HepG2 (cell line): ENCODE measurements around the gene ZFAND2A.

Source experiments
- MBD4 ChIP-seq: IDR thresholded peaks from 2 replicates; pipeline ENCODE4 v1.6.1; 2012; ENCODE audit warnings: low read length, inconsistent platforms, borderline replicate concordance
- PAX8 ChIP-seq: sonication (generic); formaldehyde crosslinking; IDR thresholded peaks from 2 replicates; pipeline ENCODE4 v1.8.0; 2022; ENCODE audit warnings: mild to moderate bottlenecking, missing genetic modification reagents, borderline replicate concordance
- RXRA ChIP-seq: sonication (generic); formaldehyde crosslinking; IDR thresholded peaks from 2 replicates; pipeline ENCODE4 v1.5.1; 2020; ENCODE audit warnings: missing genetic modification reagents
- SIN3B ChIP-seq: fragments of 150-350 bp; IDR thresholded peaks from 2 replicates; pipeline ENCODE4 v1.6.1; 2014; ENCODE audit warnings: low read length
- SRY ChIP-seq: sonication (generic); formaldehyde crosslinking; IDR thresholded peaks from 2 replicates; pipeline ENCODE4 v1.8.0; 2022; ENCODE audit warnings: mild to moderate bottlenecking, missing genetic modification reagents
- TF ChIP-seq, protein P1 (sequence below): sonication (generic); formaldehyde crosslinking; conservative IDR thresholded peaks from 2 replicates; pipeline ENCODE4 v1.8.0; 2022; ENCODE audit warnings: low read depth, missing genetic modification reagents
- TF ChIP-seq, protein P2 (sequence below): sonication (generic); formaldehyde crosslinking; IDR thresholded peaks from 2 replicates; pipeline ENCODE4 v1.5.0; 2020; ENCODE audit warnings: mild to moderate bottlenecking, missing genetic modification reagents, moderate library complexity

DNA sequence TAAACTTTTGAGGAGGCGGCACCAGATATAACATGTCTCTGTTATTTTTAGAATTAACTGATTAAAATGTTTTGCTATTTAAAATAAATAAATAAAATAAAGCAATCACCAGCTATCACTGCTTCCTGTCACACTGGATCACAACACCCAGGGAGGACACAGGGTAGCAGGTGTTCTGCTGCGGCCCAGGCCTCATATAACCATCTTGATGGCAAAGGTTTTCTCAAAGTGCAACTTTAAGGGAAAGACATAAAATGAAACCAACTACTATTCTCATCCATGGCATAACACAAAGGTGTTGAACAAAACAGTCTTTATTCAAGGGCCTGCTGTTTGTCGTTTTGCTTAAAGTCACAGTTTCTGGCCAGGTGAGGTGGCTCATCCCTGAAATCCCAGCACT is 48.8 kb downstream of the ZFAND2A start:
- no peak for TF ChIP-seq SRY (CRISPR knock-in tag)
- no peak for TF ChIP-seq RXRA (CRISPR knock-in tag)
- TF ChIP-seq, protein P1, sequence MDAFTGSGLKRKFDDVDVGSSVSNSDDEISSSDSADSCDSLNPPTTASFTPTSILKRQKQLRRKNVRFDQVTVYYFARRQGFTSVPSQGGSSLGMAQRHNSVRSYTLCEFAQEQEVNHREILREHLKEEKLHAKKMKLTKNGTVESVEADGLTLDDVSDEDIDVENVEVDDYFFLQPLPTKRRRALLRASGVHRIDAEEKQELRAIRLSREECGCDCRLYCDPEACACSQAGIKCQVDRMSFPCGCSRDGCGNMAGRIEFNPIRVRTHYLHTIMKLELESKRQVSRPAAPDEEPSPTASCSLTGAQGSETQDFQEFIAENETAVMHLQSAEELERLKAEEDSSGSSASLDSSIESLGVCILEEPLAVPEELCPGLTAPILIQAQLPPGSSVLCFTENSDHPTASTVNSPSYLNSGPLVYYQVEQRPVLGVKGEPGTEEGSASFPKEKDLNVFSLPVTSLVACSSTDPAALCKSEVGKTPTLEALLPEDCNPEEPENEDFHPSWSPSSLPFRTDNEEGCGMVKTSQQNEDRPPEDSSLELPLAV (CRISPR knock-in tag), result no peak
- no peak for TF ChIP-seq MBD4
- no peak for TF ChIP-seq PAX8 (CRISPR knock-in tag)
- no peak for TF ChIP-seq SIN3B
- TF ChIP-seq, protein P2, sequence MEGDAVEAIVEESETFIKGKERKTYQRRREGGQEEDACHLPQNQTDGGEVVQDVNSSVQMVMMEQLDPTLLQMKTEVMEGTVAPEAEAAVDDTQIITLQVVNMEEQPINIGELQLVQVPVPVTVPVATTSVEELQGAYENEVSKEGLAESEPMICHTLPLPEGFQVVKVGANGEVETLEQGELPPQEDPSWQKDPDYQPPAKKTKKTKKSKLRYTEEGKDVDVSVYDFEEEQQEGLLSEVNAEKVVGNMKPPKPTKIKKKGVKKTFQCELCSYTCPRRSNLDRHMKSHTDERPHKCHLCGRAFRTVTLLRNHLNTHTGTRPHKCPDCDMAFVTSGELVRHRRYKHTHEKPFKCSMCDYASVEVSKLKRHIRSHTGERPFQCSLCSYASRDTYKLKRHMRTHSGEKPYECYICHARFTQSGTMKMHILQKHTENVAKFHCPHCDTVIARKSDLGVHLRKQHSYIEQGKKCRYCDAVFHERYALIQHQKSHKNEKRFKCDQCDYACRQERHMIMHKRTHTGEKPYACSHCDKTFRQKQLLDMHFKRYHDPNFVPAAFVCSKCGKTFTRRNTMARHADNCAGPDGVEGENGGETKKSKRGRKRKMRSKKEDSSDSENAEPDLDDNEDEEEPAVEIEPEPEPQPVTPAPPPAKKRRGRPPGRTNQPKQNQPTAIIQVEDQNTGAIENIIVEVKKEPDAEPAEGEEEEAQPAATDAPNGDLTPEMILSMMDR (CRISPR knock-in tag), result no peak
